IPS-NIHi7 (cell line): ENCODE data around the gene HPRT1.

ENCODE experiments used
- DNase-seq: peaks from one replicate; pipeline ENCODE4 v3.0.0; 2012; ENCODE audit warnings: mixed read lengths; ENCODE audit errors: extremely low spot score

The HPRT1 gene

GRCh38 chrX:134543288-134543687, 83.3 kb downstream of the HPRT1 start:
- no peak for DNase-seq

GRCh38 chrX:134544135-134544512, 84.2 kb downstream of the HPRT1 start:
- no peak for DNase-seq

GRCh38 chrX:134544513-134545151, 84.7 kb downstream of the HPRT1 start:
- DNase-seq = no peak

- no peak for DNase-seq
These were observed 85.5 kb downstream of the HPRT1 start for GRCh38 chrX:134545510-134545909.

DNA sequence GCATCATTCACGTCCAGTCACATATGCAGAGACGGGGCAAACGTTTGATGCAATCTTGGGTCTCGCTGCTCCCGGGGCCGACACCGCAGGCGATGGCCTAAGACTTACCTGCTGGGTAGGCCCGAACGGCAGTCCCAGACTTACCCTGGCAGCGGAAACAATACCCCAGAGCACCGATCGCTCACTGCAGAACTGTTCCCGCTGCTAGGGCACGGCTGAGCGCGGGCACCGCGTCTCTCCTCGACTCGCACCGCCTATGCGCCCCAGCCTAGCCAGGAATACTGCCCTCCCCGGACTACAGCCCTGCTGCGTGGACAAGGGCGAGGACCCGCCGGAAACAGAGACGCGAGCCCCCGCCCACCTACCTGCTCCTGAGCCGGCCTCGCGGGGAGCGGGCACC, 86.2 kb downstream of the HPRT1 start:
- DNase-seq = no peak

GRCh38 chrX:134547047-134547679, 87.2 kb downstream of the HPRT1 start:
- DNase-seq = no peak

- DNase-seq = no peak
These were observed 88.6 kb downstream of the HPRT1 start for GRCh38 chrX:134548257-134549201.
